ENCODE measurements around the gene NTF4.
A peak's percentile ranks its signal among the peaks of the same experiment; 100 is the strongest.

The NTF4 gene

DNA sequence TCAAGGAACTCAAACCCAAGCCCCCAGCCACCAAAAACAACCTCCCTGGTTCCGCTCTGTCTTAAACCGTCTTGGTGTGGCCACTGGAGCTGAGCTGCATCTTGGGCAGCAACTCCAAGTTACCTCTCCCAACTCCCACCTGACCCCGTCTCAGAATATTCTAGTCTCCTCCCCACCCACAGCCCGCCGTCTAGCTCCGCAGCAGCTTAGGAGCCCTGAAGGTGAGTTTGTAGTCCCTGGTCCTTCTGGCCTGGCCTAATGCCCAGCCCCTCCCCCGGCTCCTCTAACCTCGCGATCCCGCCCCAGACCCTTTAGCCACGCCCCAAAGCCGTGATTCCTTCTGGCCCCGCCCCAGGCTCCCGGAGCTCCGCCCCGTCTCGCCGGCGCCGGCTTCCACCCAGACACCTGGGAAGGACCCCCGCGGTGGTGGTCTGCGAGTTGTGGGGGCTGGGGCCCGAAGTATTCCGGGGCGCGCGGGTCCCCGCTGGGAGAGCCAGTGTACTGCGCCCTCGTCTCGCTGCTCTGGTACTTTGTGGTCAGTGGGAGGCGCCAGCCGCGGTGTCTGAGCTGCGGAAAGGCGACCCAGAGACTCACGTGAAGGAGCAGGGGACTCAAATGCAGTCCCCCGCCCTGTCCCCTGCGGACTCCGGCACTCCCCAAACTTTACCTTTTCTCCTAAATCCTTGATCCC is 45.2 kb downstream of the NTF4 start:
- TF ChIP-seq SIN3A (IDR thresholded peaks at IDR 0.05; ENCODE audit: borderline replicate concordance, insufficient read depth, low read length) (no peak), TAF1 (IDR thresholded peaks at IDR 0.05; ENCODE audit: borderline replicate concordance, insufficient read depth, low read length) (no peak), POLR2AphosphoS5 (IDR thresholded peaks at IDR 0.05; ENCODE audit: low read depth, low read length) (no peak), FOXP2 (optimal IDR thresholded peaks at IDR 0.05; ENCODE audit: borderline replicate concordance, extremely low read depth, extremely low read length, insufficient read depth) (no peak)
- TF ChIP-seq, protein P1, sequence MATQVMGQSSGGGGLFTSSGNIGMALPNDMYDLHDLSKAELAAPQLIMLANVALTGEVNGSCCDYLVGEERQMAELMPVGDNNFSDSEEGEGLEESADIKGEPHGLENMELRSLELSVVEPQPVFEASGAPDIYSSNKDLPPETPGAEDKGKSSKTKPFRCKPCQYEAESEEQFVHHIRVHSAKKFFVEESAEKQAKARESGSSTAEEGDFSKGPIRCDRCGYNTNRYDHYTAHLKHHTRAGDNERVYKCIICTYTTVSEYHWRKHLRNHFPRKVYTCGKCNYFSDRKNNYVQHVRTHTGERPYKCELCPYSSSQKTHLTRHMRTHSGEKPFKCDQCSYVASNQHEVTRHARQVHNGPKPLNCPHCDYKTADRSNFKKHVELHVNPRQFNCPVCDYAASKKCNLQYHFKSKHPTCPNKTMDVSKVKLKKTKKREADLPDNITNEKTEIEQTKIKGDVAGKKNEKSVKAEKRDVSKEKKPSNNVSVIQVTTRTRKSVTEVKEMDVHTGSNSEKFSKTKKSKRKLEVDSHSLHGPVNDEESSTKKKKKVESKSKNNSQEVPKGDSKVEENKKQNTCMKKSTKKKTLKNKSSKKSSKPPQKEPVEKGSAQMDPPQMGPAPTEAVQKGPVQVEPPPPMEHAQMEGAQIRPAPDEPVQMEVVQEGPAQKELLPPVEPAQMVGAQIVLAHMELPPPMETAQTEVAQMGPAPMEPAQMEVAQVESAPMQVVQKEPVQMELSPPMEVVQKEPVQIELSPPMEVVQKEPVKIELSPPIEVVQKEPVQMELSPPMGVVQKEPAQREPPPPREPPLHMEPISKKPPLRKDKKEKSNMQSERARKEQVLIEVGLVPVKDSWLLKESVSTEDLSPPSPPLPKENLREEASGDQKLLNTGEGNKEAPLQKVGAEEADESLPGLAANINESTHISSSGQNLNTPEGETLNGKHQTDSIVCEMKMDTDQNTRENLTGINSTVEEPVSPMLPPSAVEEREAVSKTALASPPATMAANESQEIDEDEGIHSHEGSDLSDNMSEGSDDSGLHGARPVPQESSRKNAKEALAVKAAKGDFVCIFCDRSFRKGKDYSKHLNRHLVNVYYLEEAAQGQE (IDR thresholded peaks at IDR 0.05; ENCODE audit: insufficient read depth in 1 of 2, low read depth in 2 of 2, low read length in 2 of 2) = no peak

DNA sequence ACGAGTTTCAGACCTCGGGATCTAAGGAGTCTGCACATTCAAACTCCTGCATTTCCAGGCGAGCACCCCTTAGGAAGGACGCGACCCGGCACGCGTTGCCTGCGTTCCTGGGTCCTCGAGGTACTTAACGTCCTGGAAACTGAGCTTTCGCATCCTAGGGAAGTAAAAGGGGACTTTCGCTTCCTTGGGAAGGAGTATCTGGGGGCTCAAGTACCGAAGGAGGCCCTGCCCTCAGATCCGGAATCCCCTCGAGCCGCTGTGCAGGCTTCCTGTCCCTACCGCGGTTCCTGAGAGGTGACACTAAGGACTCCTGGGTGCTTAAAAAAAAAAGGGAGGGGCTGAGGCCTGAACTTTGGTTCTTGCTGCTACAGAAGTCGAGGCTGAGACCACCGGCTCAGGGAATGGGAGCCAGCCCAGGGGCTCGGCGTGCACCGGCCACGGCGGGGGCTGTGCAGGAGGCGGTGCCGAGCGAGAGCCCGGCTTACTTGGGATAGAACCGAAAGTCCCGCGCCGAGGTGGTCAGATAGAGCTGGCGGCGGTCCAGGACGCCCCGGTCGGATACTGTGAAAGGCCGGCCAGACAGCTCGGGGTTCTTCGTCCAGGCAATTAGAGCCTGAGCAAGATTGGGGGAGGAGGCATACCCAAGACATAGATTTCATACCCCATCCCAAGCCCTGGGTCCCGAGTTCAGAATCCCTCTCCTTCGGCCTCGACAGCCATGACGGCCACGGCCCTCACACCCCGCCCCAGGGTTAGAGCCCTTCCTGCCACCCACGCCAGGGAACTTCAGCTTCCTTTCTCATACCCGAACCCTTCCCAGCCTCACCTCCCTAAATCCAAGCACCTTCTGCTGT is 46.0 kb downstream of the NTF4 start:
- 0 out of 2 replicates have a peak, but pooled peaks have one; percentile 20 for TF ChIP-seq POLR2AphosphoS5 (IDR thresholded peaks at IDR 0.05; ENCODE audit: low read depth, low read length)

DNA sequence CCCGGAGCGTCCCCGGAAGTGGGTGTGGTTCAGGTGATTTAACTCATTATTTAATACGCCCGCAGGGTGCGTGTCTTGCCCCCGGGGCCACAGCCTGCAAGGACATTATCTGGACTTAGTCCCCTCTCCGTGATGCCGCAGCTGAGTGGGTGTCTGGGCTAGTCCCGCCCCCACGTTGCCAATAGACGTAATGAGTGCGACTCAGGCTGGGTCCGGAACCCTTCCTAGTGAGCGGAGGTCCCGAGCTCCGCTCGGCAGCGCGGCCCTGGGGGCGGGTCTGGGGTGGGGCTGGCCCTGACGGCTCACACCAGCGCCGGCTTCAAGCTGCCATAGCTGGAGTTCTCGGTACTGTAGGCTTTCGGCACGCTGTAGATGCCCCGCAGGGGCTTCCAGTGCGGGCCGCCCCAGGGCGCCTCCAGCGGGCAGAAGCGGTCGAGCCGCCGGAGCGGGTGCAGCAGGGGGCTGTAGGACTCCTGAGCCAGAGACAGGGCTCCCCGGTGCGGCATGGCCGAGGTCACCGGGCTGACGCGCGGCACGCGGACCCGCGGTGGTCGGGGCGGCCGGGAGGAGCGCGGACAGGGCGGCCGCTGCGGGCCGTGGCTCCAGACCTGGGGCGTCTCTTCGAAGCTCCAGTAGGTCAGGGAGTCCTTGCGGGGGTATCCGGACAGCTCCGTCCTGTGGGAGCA is 46.8 kb downstream of the NTF4 start:
- TF ChIP-seq, protein P1 (IDR thresholded peaks at IDR 0.05; ENCODE audit: insufficient read depth in 1 of 2, low read depth in 2 of 2, low read length in 2 of 2) = no peak
- peak; percentile 36 for TF ChIP-seq POLR2AphosphoS5 (IDR thresholded peaks at IDR 0.05; ENCODE audit: low read depth, low read length)
- TF ChIP-seq SIN3A (IDR thresholded peaks at IDR 0.05; ENCODE audit: borderline replicate concordance, insufficient read depth, low read length) = no peak
- no peak for TF ChIP-seq FOXP2 (optimal IDR thresholded peaks at IDR 0.05; ENCODE audit: borderline replicate concordance, extremely low read depth, extremely low read length, insufficient read depth)
- TF ChIP-seq TAF1 (IDR thresholded peaks at IDR 0.05; ENCODE audit: borderline replicate concordance, insufficient read depth, low read length) = no peak

DNA sequence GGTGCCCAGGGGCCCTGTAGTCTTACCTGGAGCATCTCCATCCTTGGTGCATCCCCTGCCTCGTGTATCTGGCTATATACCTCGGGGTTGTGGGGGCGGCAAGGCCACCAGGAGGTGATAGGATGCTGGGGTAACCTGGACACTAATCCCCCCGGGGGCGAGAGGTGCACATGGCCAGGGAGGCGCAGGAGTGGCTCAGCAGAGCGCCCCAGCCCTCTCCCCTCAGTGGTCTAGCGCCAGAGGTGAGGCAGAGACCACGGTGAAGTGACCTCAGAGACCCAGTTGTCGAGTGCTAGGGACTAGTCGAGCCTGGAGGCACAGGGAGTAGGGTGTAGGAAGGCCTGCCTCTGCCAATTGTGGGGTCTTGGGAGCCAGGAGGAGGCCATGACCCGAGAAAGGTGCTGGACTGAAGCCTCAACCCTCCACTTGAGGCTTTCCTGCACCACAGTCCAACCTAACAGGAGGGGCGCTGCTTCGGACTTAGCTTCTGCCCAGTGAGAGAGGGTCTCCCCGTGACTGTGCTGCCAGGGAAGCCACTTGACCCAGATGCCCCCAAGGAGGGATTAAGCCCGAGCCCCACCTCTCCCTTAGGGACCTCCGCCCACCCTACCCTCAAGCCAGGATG is 47.5 kb downstream of the NTF4 start, which contains the start of gene LHB:
Gene LHB (minus strand): TSS at position 51 of the 625 bp plus-strand sequence. CDS start 10 bp downstream, at position 41.
- no peak for TF ChIP-seq TAF1 (IDR thresholded peaks at IDR 0.05; ENCODE audit: borderline replicate concordance, insufficient read depth, low read length)
- TF ChIP-seq, protein P1 (IDR thresholded peaks at IDR 0.05; ENCODE audit: insufficient read depth in 1 of 2, low read depth in 2 of 2, low read length in 2 of 2) = no peak
- no peak; the same call in 1 of the 2 replicates for TF ChIP-seq POLR2AphosphoS5 (IDR thresholded peaks at IDR 0.05; ENCODE audit: low read depth, low read length)
- TF ChIP-seq FOXP2 (optimal IDR thresholded peaks at IDR 0.05; ENCODE audit: borderline replicate concordance, extremely low read depth, extremely low read length, insufficient read depth) = no peak
- TF ChIP-seq SIN3A (IDR thresholded peaks at IDR 0.05; ENCODE audit: borderline replicate concordance, insufficient read depth, low read length) = no peak

Measured in PFSK-1 (cell line).